Psoas muscle (tissue), 8 donors: ENCODE results near the gene SLC13A1. TPM values are rescaled to one million over a fixed set of nuclear protein-coding genes. Genes with fewer than 3 reads are reported as not detected.
"Not testable (repeated sequence)": the region's sequence is repeated elsewhere in the genome, so short reads cannot be mapped to it uniquely, and the experiment has no call there.

Source experiments
- ATAC-seq, 4 donors: fragments of 200-7000 bp; cut with Tn5 transposase; one replicate each; pipeline ENCODE4 v1.9.1; 2020; ENCODE audit warnings: moderate library complexity in 3 of 4, mild to moderate bottlenecking in 2 of 4
- DNase-seq, 2 donors: peaks; one replicate each; pipeline ENCODE4 v3.0.0-alpha.2; 2020
- H3K27ac ChIP-seq: fragments of 200-600 bp; one replicate; pipeline ENCODE4 v1.8.0; 2022
- H3K27me3 ChIP-seq, 3 donors: fragments of 200-600 bp in 1 of 3; one replicate each; pipeline versions ENCODE4 v1.6.1 to v1.8.0; 2013 to 2022; ENCODE audit warnings: low read length in 2 of 3, mild to moderate bottlenecking in 2 of 3, moderate library complexity in 1 of 3; ENCODE audit not compliant: insufficient read depth in 3 of 3
- H3K36me3 ChIP-seq, 2 donors: fragments of 200-600 bp in 1 of 2; one replicate each; pipeline versions ENCODE4 v1.6.1 to v1.8.0; 2013 to 2022; ENCODE audit warnings: low read depth in 1 of 2, mild to moderate bottlenecking in 1 of 2, moderate library complexity in 1 of 2; ENCODE audit not compliant: insufficient read depth in 1 of 2
- H3K4me1 ChIP-seq: fragments of 200-600 bp; one replicate; pipeline ENCODE4 v1.8.0; 2022
- H3K4me3 ChIP-seq: fragments of 200-600 bp; one replicate; pipeline ENCODE4 v1.8.0; 2022; ENCODE audit warnings: mild to moderate bottlenecking
- H3K9me3 ChIP-seq: fragments of 200-600 bp; one replicate; pipeline ENCODE4 v1.8.0; 2022
- CTCF ChIP-seq: fragments of 200-600 bp; IDR thresholded peaks from one replicate; pipeline ENCODE4 v1.8.0; 2022; ENCODE audit warnings: antibody characterized with exemption
- WGBS, 3 donors: extraction: QIAGEN DNeasy Blood & Tissue Kit; methylation state at CpG; one replicate each; pipeline versions ENCODE4 v1.1.6 to v1.1.7; 2013; 5-methylcytosine and 5-hydroxymethylcytosine counted together
- intact Hi-C, 2 donors: fragments of 100-400 bp; cut with DNase I; formaldehyde crosslinking; loops; one replicate each; pipeline versions ENCODE4 v1.11.0 to v1.14.2; 2022
- polyA plus RNA-seq, 3 donors: library from polyadenylated mRNA; stranded (reverse); fragments of 200-250 nt; gene quantifications; one replicate each; pipeline ENCODE4 v1.2.3, GENCODE V29; 2013
- total RNA-seq, 4 donors: library from RNA; stranded (reverse); fragmentation: NEBNext Ultra II Directional in 2 of 4; extraction: Animal tissue kit (Norgen Biotek cat#: 25700) in 2 of 4; gene quantifications; one replicate each; pipeline versions ENCODE4 v1.2.1 to v1.2.4, GENCODE V29; 2021 to 2023
- donor health status: healthy with polysubstance abuse.
- donor health status: DM: no; HTN: no; CAD: no; lungs with moderate emphysema.
- donor health status: Bipolar disorder and iron deficiency.
- donor health status: healthy.
- donor health status: DM: yes; HTN: yes; CAD: no.
- donor health status: DM: no; HTN: no; CAD: no.
- donor health status: DM: no; HTN: no; CAD: no.
- donor health status: DM: yes; HTN: yes; CAD: no.

The SLC13A1 gene
- total and polyA plus RNA-seq, 7 donors: 0.12 TPM; not detected in 6

GRCh38 chr7:123096976-123097375, 102.8 kb downstream of the SLC13A1 start:
- no peak for TF ChIP-seq CTCF
- intact Hi-C loops: no loop called here
- no peak for ATAC-seq
- DNase-seq: no peak
- H3K4me3 ChIP-seq: no peak overlapping the region
- 70 to 90% (median 78%) methylated on average over 1 of the region's 1 CpG for WGBS, 3 donors
- no peaks in the 10 kb centered on the region for H3K4me1 ChIP-seq
- H3K36me3 ChIP-seq: no peaks in the 10 kb centered on the region
- no peaks in the 10 kb centered on the region for H3K9me3 ChIP-seq
- no peaks in the 10 kb centered on the region for H3K27me3 ChIP-seq
- H3K27ac ChIP-seq: no peak overlapping the region

- H3K4me3 ChIP-seq: no peak overlapping the region
- H3K27me3 ChIP-seq: no peaks in the 10 kb centered on the region
- no peaks in the 10 kb centered on the region for H3K36me3 ChIP-seq
- DNase-seq (no peak), ATAC-seq (no peak)
- no peaks in the 10 kb centered on the region for H3K4me1 ChIP-seq
- H3K9me3 ChIP-seq: no peaks in the 10 kb centered on the region
- intact Hi-C loops: no loop called here
- no peak for TF ChIP-seq CTCF
- no peak overlapping the region for H3K27ac ChIP-seq
- 73 to 78% (median 77%) methylated on average over 1 of the region's 1 CpG for WGBS, 3 donors
These were observed 103.3 kb downstream of the SLC13A1 start for GRCh38 chr7:123096434-123096833.

DNA sequence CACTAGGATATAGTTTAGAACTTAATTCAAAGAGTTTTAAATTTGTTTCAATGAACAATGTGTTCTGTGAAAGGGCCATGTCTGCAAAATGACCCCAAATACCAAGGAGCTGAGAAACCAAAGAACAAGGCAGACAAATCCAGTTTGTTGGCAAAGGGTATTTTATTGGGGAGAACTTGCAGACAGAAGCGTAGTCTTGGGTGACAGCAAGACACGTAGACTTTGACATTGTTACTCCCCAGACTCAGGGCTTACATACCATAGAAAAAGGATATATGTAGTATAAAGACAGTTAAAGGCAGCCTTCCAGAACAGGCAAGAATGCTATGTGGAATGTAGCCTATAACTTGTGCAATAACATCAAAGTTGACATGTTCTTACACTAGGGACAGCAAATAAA, 109.3 kb downstream of the SLC13A1 start:
- Histone ChIP-seq H3K9me3 (peaks cover 7% of the 10 kb centered on the region), H3K27me3 (no peaks in the 10 kb centered on the region), H3K36me3 (no peaks in the 10 kb centered on the region), H3K4me3 (no peak overlapping the region), H3K4me1 (no peaks in the 10 kb centered on the region), H3K27ac (no peak overlapping the region)
- DNase-seq (no peak), ATAC-seq (no peak)
- 83 to 87% (median 84%) methylated on average over 2 of the region's 2 CpGs for WGBS, 3 donors
- no peak for TF ChIP-seq CTCF
- intact Hi-C loops: no loop called here

DNA sequence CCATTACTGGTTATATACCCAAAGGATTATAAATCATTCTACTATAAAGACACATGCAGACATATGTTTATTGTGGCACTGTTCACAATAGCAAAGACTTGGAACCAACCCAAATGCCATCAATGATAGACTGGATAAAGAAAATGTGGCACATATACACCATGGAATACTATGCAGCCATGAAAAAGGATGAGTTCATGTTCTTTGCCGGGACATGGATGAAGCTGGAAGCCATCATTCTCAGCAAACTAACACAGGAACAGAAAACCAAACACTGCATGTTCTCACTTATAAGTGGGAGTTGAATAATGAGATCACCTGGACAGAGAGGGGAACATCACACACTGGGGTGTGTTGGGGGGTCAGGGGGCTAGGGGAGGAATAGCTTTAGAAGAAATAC, 112.9 kb downstream of the SLC13A1 start:
- H3K4me1 ChIP-seq, DNase-seq, H3K36me3 ChIP-seq, H3K27me3 ChIP-seq, intact Hi-C loops, H3K9me3 ChIP-seq, H3K27ac ChIP-seq, ATAC-seq, H3K4me3 ChIP-seq: not testable (repeated sequence)
- WGBS, 3 donors: 89 to 100% (median 91%) methylated on average over 1 of the region's 1 CpG

DNA sequence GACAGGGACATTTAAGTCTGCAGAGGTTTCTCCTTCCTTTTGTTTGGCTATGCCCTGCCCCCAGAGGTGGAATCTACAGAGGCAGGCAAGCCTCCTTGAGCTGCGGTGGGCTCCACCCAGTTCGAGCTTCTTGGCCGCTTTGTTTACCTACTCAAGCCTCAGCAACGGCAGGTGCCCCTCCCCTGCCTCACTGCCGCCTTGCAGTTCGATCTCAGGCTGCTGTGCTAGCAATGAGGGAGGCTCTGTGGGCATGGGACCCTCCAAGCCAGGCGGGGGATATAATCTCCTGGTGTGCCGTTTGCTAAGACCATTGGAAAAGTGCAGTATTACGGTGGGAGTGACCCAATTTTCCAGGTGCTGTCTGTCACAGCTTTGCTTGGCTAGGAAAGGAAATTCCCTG, 114.9 kb downstream of the SLC13A1 start:
- intact Hi-C loops, H3K9me3 ChIP-seq, H3K4me3 ChIP-seq, DNase-seq, H3K27ac ChIP-seq, H3K4me1 ChIP-seq, ATAC-seq, H3K27me3 ChIP-seq, H3K36me3 ChIP-seq: not testable (repeated sequence)
- 84 to 92% (median 92%) methylated on average over 9 of the region's 9 CpGs for WGBS, 3 donors

GRCh38 chr7:123079021-123079420, 120.7 kb downstream of the SLC13A1 start:
- H3K36me3 ChIP-seq: no peaks in the 10 kb centered on the region
- no peak for TF ChIP-seq CTCF
- H3K4me3 ChIP-seq: no peak overlapping the region
- H3K9me3 ChIP-seq: no peaks in the 10 kb centered on the region
- H3K27ac ChIP-seq: no peak overlapping the region
- H3K4me1 ChIP-seq: no peaks in the 10 kb centered on the region
- intact Hi-C loops: no loop called here
- 80 to 94% (median 86%) methylated on average over 1 of the region's 1 CpG for WGBS, 3 donors
- no peak for ATAC-seq
- no peak for DNase-seq
- H3K27me3 ChIP-seq: no peaks in the 10 kb centered on the region
